ENCODE measurements around the gene NAA80. TPM values are rescaled to one million over a fixed set of nuclear protein-coding genes. Genes with fewer than 3 reads are reported as not detected.

The NAA80 gene
- total and polyA plus RNA-seq, 4 donors = 4.8 to 16.6 (median 12.1) TPM

DNA sequence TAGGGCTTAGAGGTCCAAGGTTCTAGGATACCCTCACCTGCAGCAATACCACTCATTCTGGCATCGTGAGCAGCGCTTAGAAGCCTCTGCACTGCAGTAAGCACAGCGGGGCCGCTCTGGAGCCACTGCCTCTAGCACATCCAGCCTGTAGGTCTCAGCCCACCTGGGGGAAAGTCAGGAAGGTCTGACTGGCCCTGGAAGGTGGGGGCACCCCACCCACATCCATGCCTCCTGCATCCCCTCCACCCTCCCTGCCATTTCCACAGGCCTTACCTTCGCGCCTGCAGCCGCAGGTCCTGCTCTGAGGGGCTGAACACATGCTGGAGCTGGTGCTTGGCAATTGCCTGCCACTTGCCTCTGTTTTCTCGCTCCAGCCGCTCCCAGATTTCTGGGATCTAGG is 42.3 kb upstream of the NAA80 start:
- Histone ChIP-seq H3K9ac (ENCODE audit: insufficient read depth in 1 of 2, low read length in 2 of 2) (peak overlapping the region in 1 of 2 donors; percentile 82), H3K4me3 (peak overlapping the region; percentile 40), H3K4me1 (ENCODE audit: control insufficient read depth in 5 of 5, insufficient read depth in 5 of 5, low read length in 5 of 5) (peaks cover 0 to 55% (median 14%) of the 10 kb centered on the region in 5 donors), H3K9me3 (ENCODE audit: control insufficient read depth in 4 of 4, insufficient read depth in 3 of 4, low read length in 3 of 4) (no peaks in the 10 kb centered on the region), H3K27me3 (ENCODE audit: control insufficient read depth in 3 of 3, insufficient read depth in 3 of 3, low read length in 2 of 3) (peaks cover 0 to 5% (median 0%) of the 10 kb centered on the region in 3 donors), H3K36me3 (ENCODE audit: control insufficient read depth in 4 of 4, insufficient read depth in 4 of 4, low read length in 4 of 4) (no peaks in the 10 kb centered on the region), H3K27ac (ENCODE audit: low read depth in 1 of 2, low read length in 1 of 2) (peak overlapping the region in 1 of 2 donors; percentile 92)
- TF ChIP-seq, protein P1, sequence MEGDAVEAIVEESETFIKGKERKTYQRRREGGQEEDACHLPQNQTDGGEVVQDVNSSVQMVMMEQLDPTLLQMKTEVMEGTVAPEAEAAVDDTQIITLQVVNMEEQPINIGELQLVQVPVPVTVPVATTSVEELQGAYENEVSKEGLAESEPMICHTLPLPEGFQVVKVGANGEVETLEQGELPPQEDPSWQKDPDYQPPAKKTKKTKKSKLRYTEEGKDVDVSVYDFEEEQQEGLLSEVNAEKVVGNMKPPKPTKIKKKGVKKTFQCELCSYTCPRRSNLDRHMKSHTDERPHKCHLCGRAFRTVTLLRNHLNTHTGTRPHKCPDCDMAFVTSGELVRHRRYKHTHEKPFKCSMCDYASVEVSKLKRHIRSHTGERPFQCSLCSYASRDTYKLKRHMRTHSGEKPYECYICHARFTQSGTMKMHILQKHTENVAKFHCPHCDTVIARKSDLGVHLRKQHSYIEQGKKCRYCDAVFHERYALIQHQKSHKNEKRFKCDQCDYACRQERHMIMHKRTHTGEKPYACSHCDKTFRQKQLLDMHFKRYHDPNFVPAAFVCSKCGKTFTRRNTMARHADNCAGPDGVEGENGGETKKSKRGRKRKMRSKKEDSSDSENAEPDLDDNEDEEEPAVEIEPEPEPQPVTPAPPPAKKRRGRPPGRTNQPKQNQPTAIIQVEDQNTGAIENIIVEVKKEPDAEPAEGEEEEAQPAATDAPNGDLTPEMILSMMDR (IDR thresholded peaks at IDR 0.05; ENCODE audit: control extremely low read depth, extremely low read depth) = no peak
- WGBS, 2 donors = 80 to 89% methylated on average over 8 to 9 of the region's 9 CpGs
- no peak for ATAC-seq (ENCODE audit: insufficient read depth, low FRiP score)
- no peak for DNase-seq

DNA sequence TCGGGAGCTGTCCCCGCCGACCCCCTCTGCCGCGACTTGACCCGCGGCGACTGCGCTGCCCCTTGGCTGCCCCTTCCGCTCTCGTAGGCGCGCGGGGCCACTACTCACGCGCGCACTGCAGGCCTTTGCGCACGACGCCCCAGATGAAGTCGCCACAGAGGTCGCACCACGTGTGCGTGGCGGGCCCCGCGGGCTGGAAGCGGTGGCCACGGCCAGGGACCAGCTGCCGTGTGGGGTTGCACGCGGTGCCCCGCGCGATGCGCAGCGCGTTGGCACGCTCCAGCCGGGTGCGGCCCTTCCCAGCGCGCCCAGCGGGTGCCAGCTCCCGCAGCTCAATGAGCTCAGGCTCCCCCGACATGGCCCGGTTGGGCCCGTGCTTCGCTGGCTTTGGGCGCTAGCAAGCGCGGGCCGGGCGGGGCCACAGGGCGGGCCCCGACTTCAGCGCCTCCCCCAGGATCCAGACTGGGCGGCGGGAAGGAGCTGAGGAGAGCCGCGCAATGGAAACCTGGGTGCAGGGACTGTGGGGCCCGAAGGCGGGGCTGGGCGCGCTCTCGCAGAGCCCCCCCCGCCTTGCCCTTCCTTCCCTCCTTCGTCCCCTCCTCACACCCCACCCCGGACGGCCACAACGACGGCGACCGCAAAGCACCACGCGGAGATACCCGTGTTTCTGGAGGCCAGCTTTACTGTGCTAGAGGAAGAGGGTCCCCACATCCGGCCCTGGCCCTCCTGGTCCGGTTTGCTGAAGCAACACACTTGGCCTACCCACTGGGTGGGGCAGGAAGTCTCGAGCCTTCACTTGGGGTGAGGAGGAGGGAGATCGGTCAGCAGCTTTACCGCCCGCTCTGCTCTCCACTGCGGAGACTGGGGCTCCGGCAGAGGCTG is 41.5 kb upstream of the NAA80 start, which contains the start of gene RASSF1:
RASSF1 (minus strand) TSS at position 389 of the 882 bp plus-strand sequence; CDS start at position 358, 31 bp downstream.
- TF ChIP-seq, protein P1 (IDR thresholded peaks at IDR 0.05; ENCODE audit: control extremely low read depth, extremely low read depth) = no peak
- ATAC-seq (ENCODE audit: insufficient read depth, low FRiP score) = peak; percentile 17
- H3K9me3 ChIP-seq (ENCODE audit: control insufficient read depth in 4 of 4, insufficient read depth in 3 of 4, low read length in 3 of 4) = no peaks in the 10 kb centered on the region
- peak; percentile 67 to 84 (median 70) for DNase-seq
- 2 to 3% methylated on average over 57 to 84 of the region's 85 CpGs for WGBS, 2 donors
- no peaks in the 10 kb centered on the region for H3K36me3 ChIP-seq (ENCODE audit: control insufficient read depth in 4 of 4, insufficient read depth in 4 of 4, low read length in 4 of 4)
- peak within 1 kb of the TSS; percentile 25 to 82 for H3K9ac ChIP-seq (ENCODE audit: insufficient read depth in 1 of 2, low read length in 2 of 2)
- peaks cover 0 to 5% (median 0%) of the 10 kb centered on the region in 3 donors for H3K27me3 ChIP-seq (ENCODE audit: control insufficient read depth in 3 of 3, insufficient read depth in 3 of 3, low read length in 2 of 3)
- peaks cover 3 to 60% (median 17%) of the 10 kb centered on the region in 5 donors for H3K4me1 ChIP-seq (ENCODE audit: control insufficient read depth in 5 of 5, insufficient read depth in 5 of 5, low read length in 5 of 5)
- H3K4me3 ChIP-seq = peak within 1 kb of the TSS; percentile 40
- peak within 1 kb of the TSS; percentile 77 to 92 for H3K27ac ChIP-seq (ENCODE audit: low read depth in 1 of 2, low read length in 1 of 2)

DNA sequence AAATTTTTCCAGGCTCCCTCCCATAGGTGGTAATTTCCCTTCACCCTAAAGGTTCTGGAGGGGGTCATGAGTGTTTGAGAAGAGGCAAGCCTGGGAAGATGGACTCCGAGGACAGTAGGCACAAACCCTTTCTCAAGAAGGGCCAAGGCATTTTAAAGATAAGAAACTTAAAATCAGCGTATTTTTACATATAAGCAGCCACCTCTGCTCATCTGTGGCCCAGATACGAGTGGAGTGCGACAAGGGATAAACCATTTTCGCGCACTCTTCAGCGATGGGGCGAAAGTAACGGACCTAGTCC is 40.9 kb upstream of the NAA80 start:
- H3K9ac ChIP-seq (ENCODE audit: insufficient read depth in 1 of 2, low read length in 2 of 2) = peak overlapping the region; percentile 14 to 25
- TF ChIP-seq, protein P1 (IDR thresholded peaks at IDR 0.05; ENCODE audit: control extremely low read depth, extremely low read depth) = no peak
- peak overlapping the region; percentile 40 for H3K4me3 ChIP-seq
- peaks cover 0 to 5% (median 0%) of the 10 kb centered on the region in 3 donors for H3K27me3 ChIP-seq (ENCODE audit: control insufficient read depth in 3 of 3, insufficient read depth in 3 of 3, low read length in 2 of 3)
- no peaks in the 10 kb centered on the region for H3K9me3 ChIP-seq (ENCODE audit: control insufficient read depth in 4 of 4, insufficient read depth in 3 of 4, low read length in 3 of 4)
- H3K4me1 ChIP-seq (ENCODE audit: control insufficient read depth in 5 of 5, insufficient read depth in 5 of 5, low read length in 5 of 5) = peaks cover 3 to 58% (median 18%) of the 10 kb centered on the region in 5 donors
- DNase-seq (peak in 1 of 3 donors; percentile 32), ATAC-seq (ENCODE audit: insufficient read depth, low FRiP score) (no peak)
- H3K27ac ChIP-seq (ENCODE audit: low read depth in 1 of 2, low read length in 1 of 2) = peak overlapping the region; percentile 77 to 92
- no peaks in the 10 kb centered on the region for H3K36me3 ChIP-seq (ENCODE audit: control insufficient read depth in 4 of 4, insufficient read depth in 4 of 4, low read length in 4 of 4)
- 17 to 30% methylated on average over 9 of the region's 9 CpGs for WGBS, 2 donors
